WTC11 (cell line): Measurements from ENCODE around the gene SOX15.

Experiments used
- ATF3 ChIP-seq: sonication (generic); formaldehyde crosslinking; conservative IDR thresholded peaks from 2 replicates; pipeline ENCODE4 v1.8.1; 2022; ENCODE audit warnings: mild to moderate bottlenecking, missing genetic modification reagents
- E2F1 ChIP-seq: sonication (generic); formaldehyde crosslinking; IDR thresholded peaks from 2 replicates; pipeline ENCODE4 v1.8.0; 2022; ENCODE audit warnings: mild to moderate bottlenecking, missing genetic modification reagents
- ESRRA ChIP-seq: sonication (generic); formaldehyde crosslinking; IDR thresholded peaks from 2 replicates; pipeline ENCODE4 v1.8.1; 2022; ENCODE audit warnings: mild to moderate bottlenecking, missing genetic modification reagents, borderline replicate concordance
- JUN ChIP-seq: sonication (generic); formaldehyde crosslinking; IDR thresholded peaks from 2 replicates; pipeline ENCODE4 v1.8.0; 2023; ENCODE audit warnings: mild to moderate bottlenecking, missing genetic modification reagents
- NFYB ChIP-seq: sonication (generic); formaldehyde crosslinking; conservative IDR thresholded peaks from 2 replicates; pipeline ENCODE4 v1.8.0; 2022; ENCODE audit warnings: low read depth, missing genetic modification reagents
- TCF7 ChIP-seq: sonication (generic); formaldehyde crosslinking; IDR thresholded peaks from 2 replicates; pipeline ENCODE4 v1.8.0; 2022; ENCODE audit warnings: mild to moderate bottlenecking, low read depth, missing genetic modification reagents, moderate library complexity
- ZNF138 ChIP-seq: sonication (generic); formaldehyde crosslinking; conservative IDR thresholded peaks from 2 replicates; pipeline ENCODE4 v1.8.1; 2022; ENCODE audit warnings: mild to moderate bottlenecking, moderate library complexity, missing genetic modification reagents
- TF ChIP-seq, protein P1 (sequence below): fragments of 200-600 bp; IDR thresholded peaks from 2 replicates; pipeline ENCODE4 v1.8.0; 2022; ENCODE audit warnings: antibody characterized with exemption
- TF ChIP-seq, protein P2 (sequence below): sonication (generic); formaldehyde crosslinking; IDR thresholded peaks from 2 replicates; pipeline ENCODE4 v1.8.0; 2022; ENCODE audit warnings: mild to moderate bottlenecking, missing genetic modification reagents
- TF ChIP-seq, protein P3 (sequence below): sonication (generic); formaldehyde crosslinking; IDR thresholded peaks from 2 replicates; pipeline ENCODE4 v1.8.0; 2022; ENCODE audit warnings: mild to moderate bottlenecking, missing genetic modification reagents

DNA sequence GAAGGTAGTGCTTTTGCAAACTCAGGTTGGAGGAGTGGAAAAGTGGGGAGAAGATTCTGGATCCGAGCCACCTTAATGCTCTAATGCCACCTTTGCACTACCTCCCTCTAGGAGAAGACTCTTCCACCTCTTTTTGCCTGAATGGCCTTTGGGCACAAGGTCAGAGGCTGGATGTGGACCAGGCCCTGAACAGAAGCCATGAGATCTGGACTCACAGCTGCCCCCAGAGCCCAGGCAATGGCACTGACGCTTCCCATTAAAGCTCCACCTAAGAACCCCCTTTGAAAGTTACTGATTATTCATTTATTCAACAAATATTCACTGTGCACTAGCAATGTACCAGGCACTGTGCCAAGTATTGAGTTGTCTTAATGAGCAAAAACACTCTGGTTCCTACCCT lies 43.2 kb upstream of the SOX15 start:
- TF ChIP-seq JUN (no peak), ATF3 (CRISPR knock-in tag) (no peak), E2F1 (CRISPR knock-in tag) (no peak), ZNF138 (CRISPR knock-in tag) (no peak), ESRRA (no peak), NFYB (CRISPR knock-in tag) (no peak), TCF7 (CRISPR knock-in tag) (no peak)
- TF ChIP-seq, protein P1, sequence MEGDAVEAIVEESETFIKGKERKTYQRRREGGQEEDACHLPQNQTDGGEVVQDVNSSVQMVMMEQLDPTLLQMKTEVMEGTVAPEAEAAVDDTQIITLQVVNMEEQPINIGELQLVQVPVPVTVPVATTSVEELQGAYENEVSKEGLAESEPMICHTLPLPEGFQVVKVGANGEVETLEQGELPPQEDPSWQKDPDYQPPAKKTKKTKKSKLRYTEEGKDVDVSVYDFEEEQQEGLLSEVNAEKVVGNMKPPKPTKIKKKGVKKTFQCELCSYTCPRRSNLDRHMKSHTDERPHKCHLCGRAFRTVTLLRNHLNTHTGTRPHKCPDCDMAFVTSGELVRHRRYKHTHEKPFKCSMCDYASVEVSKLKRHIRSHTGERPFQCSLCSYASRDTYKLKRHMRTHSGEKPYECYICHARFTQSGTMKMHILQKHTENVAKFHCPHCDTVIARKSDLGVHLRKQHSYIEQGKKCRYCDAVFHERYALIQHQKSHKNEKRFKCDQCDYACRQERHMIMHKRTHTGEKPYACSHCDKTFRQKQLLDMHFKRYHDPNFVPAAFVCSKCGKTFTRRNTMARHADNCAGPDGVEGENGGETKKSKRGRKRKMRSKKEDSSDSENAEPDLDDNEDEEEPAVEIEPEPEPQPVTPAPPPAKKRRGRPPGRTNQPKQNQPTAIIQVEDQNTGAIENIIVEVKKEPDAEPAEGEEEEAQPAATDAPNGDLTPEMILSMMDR = no peak
- TF ChIP-seq, protein P2, sequence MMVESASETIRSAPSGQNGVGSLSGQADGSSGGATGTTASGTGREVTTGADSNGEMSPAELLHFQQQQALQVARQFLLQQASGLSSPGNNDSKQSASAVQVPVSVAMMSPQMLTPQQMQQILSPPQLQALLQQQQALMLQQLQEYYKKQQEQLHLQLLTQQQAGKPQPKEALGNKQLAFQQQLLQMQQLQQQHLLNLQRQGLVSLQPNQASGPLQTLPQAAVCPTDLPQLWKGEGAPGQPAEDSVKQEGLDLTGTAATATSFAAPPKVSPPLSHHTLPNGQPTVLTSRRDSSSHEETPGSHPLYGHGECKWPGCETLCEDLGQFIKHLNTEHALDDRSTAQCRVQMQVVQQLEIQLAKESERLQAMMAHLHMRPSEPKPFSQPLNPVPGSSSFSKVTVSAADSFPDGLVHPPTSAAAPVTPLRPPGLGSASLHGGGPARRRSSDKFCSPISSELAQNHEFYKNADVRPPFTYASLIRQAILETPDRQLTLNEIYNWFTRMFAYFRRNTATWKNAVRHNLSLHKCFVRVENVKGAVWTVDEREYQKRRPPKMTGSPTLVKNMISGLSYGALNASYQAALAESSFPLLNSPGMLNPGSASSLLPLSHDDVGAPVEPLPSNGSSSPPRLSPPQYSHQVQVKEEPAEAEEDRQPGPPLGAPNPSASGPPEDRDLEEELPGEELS (CRISPR knock-in tag) = no peak
- TF ChIP-seq, protein P3, sequence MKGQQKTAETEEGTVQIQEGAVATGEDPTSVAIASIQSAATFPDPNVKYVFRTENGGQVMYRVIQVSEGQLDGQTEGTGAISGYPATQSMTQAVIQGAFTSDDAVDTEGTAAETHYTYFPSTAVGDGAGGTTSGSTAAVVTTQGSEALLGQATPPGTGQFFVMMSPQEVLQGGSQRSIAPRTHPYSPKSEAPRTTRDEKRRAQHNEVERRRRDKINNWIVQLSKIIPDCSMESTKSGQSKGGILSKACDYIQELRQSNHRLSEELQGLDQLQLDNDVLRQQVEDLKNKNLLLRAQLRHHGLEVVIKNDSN (CRISPR knock-in tag) = no peak
